GM21526 (cell line): ENCODE data around the gene IGSF21.
"Not testable (repeated sequence)": the region's sequence is repeated elsewhere in the genome, so short reads cannot be mapped to it uniquely, and the experiment has no call there.

Source experiments
- ATAC-seq: cut with Tn5 transposase; IDR thresholded peaks from one replicate; pipeline ENCODE4 v1.9.1; 2021; ENCODE audit warnings: moderate library complexity; ENCODE audit not compliant: unreplicated experiment, low FRiP score

Gene IGSF21

GRCh38 chr1:18413541-18414305, 306.1 kb downstream of the IGSF21 start:
- no peak for ATAC-seq

DNA sequence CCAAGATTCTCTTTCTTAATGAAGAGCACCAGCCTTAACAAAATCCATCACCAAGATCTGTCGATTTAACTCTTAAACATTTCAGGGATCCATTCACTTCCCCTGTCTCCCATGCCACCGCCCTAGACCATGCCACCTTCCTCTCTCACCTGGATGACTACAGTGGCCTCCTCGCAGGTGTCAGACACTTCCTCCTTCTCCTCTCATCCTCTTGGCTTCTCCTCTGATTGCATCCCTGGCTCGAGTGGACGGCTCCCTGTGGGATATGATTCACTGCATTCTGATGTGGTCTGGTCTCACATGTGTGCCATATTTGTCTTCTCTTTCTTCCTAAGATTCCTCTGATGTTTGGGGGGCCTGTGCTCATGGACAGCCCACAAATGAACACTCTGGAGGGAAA, 306.7 kb downstream of the IGSF21 start:
- no peak for ATAC-seq

GRCh38 chr1:18414872-18415447, 307.4 kb downstream of the IGSF21 start:
- ATAC-seq: no peak

- no peak for ATAC-seq
Observed at GRCh38 chr1:18415448-18416027, 307.9 kb downstream of the IGSF21 start.

DNA sequence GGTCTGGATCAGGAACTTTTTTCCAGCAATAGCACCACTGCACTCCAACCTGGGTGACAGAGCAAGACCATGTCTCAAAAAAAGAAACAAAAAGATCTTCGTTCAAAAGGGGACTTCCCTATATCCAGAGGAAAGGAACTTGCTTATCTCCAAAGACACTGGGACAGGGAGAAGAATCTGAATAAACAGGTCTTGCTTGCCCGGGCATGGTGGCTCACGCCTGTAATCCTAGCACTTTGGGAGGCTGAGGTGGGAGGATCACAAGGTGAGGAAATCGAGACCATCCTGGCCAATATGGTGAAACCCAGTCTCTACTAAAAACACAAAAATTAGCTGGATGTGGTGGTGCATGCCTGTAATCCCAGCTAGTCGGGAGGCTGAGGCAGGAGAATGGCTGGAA, 308.5 kb downstream of the IGSF21 start:
- ATAC-seq: not testable (repeated sequence)

- ATAC-seq: no peak
Observed at GRCh38 chr1:18417316-18418269, 310.0 kb downstream of the IGSF21 start.

DNA sequence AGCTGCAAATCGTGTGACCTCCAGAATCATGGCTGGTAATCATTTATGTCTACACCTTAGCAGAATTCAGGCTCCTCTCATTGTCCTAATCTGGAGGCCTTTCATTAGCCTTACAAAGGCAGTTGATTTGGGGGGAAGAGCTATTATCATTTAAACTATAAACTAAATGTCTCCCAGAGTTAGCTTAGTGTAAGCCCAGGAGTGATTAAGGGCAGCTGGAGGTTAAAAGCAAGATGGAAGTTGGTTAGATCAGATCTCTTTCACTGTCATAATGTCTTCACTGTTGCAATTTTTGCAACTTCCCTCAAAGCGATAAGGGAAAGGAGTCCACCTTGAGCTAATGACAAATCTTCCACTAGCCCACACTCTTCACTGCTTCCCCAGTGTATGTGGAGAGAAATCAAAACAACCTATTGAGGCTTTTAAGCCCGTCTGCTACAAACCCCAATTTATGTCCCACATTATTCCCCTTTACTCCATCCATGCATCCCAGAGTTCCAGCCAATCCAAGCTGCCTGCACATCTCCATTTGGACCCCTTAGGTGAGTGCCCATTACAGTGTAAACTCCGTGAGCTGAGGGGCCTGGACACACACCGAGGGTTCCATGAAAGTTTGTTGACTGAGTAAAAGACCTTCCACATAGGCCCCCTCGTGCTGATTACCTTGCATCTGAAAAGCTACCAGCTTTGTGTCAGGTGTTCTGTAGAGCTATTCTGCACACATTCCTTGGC, 311.7 kb downstream of the IGSF21 start:
- ATAC-seq: no peak

GRCh38 chr1:18419845-18420184, 312.2 kb downstream of the IGSF21 start:
- no peak for ATAC-seq

- no peak for ATAC-seq
Observed at GRCh38 chr1:18422076-18422777, 314.6 kb downstream of the IGSF21 start.

DNA sequence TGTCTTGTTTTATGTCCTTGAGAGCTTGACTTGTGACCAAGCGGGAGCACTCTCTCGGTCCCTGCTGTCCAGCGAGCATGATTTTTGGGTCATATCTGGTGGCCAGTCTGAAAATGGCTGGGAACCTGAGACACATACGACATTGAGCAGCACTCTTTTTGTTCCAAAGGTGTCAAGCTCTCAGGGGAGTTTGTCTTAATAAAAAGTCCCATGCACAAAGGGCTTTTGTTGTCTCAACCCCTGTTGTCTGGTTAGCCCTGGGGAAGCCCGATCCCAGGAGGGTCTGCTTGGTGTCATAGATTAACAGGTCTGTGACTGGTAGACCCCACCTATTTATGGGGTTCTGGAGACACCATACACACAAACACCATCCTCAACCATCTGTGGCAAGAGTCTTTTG, 315.4 kb downstream of the IGSF21 start:
- no peak for ATAC-seq

- no peak for ATAC-seq
Observed at GRCh38 chr1:18426580-18426979, 319.0 kb downstream of the IGSF21 start.
